ENCODE results near the gene NRSN1. TPM values are rescaled to one million over a fixed set of nuclear protein-coding genes. Genes with fewer than 3 reads are reported as not detected.

Gene NRSN1
- total and polyA plus RNA-seq, 2 of the 13 experiments (the other 11 are each of a cell fraction or from before 2014, with no cell fraction given), result not detected

GRCh38 chr6:24110417-24110816, 15.6 kb upstream of the NRSN1 start:
- CTCF ChIA-PET (ENCODE audit: low intra/inter-chr PET ratio, low total read pairs), result no interaction called here
- no peaks in the 10 kb centered on the region for H3K27me3 ChIP-seq (ENCODE audit: control insufficient read depth in 1 of 2, insufficient read depth in 2 of 2, low read length in 2 of 2)
- TF ChIP-seq ZNF296 (CRISPR knock-in tag; conservative IDR thresholded peaks at IDR 0.05) (no peak), U2AF2 (IDR thresholded peaks at IDR 0.05; ENCODE audit: low read depth, low read length) (no peak), KLF15 (CRISPR knock-in tag; IDR thresholded peaks at IDR 0.05; ENCODE audit: borderline replicate concordance) (no peak), HNF1B (CRISPR knock-in tag; IDR thresholded peaks at IDR 0.05) (no peak), SKI (IDR thresholded peaks at IDR 0.05; ENCODE audit: partially characterized antibody) (no peak), ZNF770 (CRISPR knock-in tag; IDR thresholded peaks at IDR 0.05) (no peak), GPBP1L1 (CRISPR knock-in tag; IDR thresholded peaks at IDR 0.05) (no peak), TAF1 (CRISPR knock-in tag; IDR thresholded peaks at IDR 0.05) (no peak), NR2F2 (IDR thresholded peaks at IDR 0.05; ENCODE audit: borderline replicate concordance, low read depth) (no peak), TBX2 (CRISPR knock-in tag; IDR thresholded peaks at IDR 0.05; ENCODE audit: borderline replicate concordance) (no peak), ZNF883 (CRISPR knock-in tag; IDR thresholded peaks at IDR 0.05; ENCODE audit: not compliant biosample characterization) (no peak), ZNF577 (CRISPR knock-in tag; IDR thresholded peaks at IDR 0.05; ENCODE audit: borderline replicate concordance, low read depth) (no peak), GATAD2A (CRISPR knock-in tag; IDR thresholded peaks at IDR 0.05) (no peak), ZNF430 (CRISPR knock-in tag; IDR thresholded peaks at IDR 0.05) (no peak)
- no peaks in the 10 kb centered on the region for H3K36me3 ChIP-seq (replicated peaks in 1 of 2; ENCODE audit: control insufficient read depth in 1 of 2, insufficient read depth in 2 of 2, low read length in 2 of 2)
- no peaks in the 10 kb centered on the region for H3K4me1 ChIP-seq (ENCODE audit: insufficient read depth, low read length)
- no peak for DNase-seq (ENCODE audit: low spot score)
- H4K20me1 ChIP-seq (ENCODE audit: insufficient read depth, low read length), result no peaks in the 10 kb centered on the region
- no peak for ATAC-seq
- no peak overlapping the region for H2AFZ ChIP-seq (ENCODE audit: low read length)
- no peaks in the 10 kb centered on the region for H3K79me2 ChIP-seq (ENCODE audit: insufficient read depth, low read length)
- POLR2A ChIA-PET, result no interaction called here
- 0% methylated on average over 1 of the region's 1 CpG for WGBS (ENCODE audit: low lambda C conversion rate)
- H3K4me2 ChIP-seq (ENCODE audit: low read depth, low read length), result no peak overlapping the region
- intact Hi-C loops (cut with micrococcal nuclease; ENCODE audit: unreplicated experiment) (no loop called here), in situ Hi-C loops (cut with HindIII; ENCODE audit: extremely low pct_ligation_motif_present, low pct_unique_long_range_greater_than_20kb) (no loop called here)
- no peaks in the 10 kb centered on the region for H3K9me3 ChIP-seq (ENCODE audit: low read length)
- H3K9ac ChIP-seq (ENCODE audit: insufficient read depth, low read depth, low read length), result no peak overlapping the region
- no peak overlapping the region for H3K27ac ChIP-seq (ENCODE audit: extremely low read length, insufficient read depth, low read length)
- BruUV-seq (replicated peaks), result no TSS peak
- FAIRE-seq, result no peak
- no peak overlapping the region for H3K4me3 ChIP-seq (replicated peaks in 1 of 3; ENCODE audit: insufficient read depth in 1 of 3, low read depth in 2 of 3, low read length in 3 of 3)
